ENCODE results near the gene MFSD6L.

MFSD6L gene

DNA sequence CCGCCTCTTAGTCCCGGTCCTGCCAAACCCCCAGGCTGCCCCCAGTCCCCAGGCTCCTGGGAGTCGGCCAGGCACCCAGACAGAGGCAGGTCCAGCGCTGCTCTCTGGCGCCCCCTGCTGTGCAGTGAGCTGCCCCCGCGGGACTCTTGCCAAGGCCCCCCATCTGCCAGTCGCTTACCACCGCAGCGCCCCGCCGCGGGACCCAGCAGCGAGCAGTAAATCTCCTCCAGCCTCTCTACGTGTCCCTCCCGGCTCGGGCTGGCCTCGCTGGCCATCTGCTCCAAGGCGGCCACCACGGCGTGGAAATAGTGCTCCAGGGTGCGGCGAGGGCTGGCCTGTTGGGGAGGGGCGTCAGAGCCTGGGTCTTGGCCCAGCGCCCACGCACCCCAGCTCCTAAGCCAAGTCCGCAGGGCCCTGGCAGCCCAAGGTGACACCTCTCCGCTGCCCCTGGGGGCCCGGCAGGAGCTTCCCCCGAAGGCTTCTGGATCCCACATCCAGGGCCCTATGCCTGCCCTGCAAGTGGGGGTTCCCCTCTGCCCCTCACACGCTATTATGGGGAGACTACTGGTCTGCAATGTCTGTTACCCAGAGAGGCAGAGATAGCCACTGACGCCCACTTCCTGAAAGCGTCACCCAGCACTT lies 33.7 kb upstream of the MFSD6L start:
- no peak for DNase-seq (ENCODE audit: low read depth in 2 of 2)
- peak; percentile 35 for TF ChIP-seq CTCF (IDR thresholded peaks at IDR 0.05; ENCODE audit: low read depth, low read length)
- H3K4me3 ChIP-seq (replicated peaks in 1 of 2; ENCODE audit: low read depth in 2 of 2, low read length in 2 of 2), result no peak overlapping the region

- H3K4me3 ChIP-seq (replicated peaks in 1 of 2; ENCODE audit: low read depth in 2 of 2, low read length in 2 of 2), result no peak overlapping the region
- no peak for TF ChIP-seq CTCF (IDR thresholded peaks at IDR 0.05; ENCODE audit: low read depth, low read length)
- DNase-seq (ENCODE audit: low read depth in 2 of 2), result no peak
These were observed 32.2 kb upstream of the MFSD6L start for GRCh38 chr17:8831234-8831849.

- no peak overlapping the region for H3K4me3 ChIP-seq (replicated peaks in 1 of 2; ENCODE audit: low read depth in 2 of 2, low read length in 2 of 2)
- DNase-seq (ENCODE audit: low read depth in 2 of 2), result no peak
- no peak for TF ChIP-seq CTCF (IDR thresholded peaks at IDR 0.05; ENCODE audit: low read depth, low read length)
These were observed 31.0 kb upstream of the MFSD6L start for GRCh38 chr17:8830141-8830540.

DNA sequence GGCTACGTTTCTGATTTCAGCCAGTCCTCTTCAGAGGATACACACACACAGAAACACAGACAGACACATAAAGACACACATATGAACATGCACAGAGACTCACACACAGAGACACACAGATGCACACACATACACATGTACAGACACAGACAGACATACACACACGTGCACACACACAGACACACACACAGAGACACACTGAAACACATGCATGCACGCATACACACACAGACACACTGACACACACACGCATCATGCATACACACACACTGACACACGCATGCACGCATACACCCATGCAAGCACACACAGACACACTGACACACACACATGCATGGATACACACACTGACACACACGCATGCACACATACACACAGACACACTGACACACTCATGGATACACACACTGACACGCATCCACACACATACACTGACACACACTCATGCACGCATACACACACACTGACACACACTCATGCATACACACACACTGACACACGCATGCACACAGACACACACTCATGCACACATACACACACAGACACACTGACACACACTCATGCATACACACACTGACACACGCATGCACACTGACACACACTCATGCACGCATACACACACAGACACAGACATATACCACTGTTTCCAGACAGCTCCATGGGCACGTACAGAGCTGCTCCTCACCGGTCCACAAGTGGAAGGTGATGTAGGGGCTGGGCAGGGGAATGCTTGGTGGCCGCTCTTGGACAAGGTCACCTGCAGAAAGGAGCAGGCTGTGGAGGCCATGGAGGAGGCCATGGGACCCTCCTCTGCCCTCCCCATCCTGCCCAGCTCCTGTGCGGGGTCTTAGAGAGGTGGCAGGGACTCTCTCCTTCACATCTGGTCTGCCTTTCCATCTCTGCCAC lies 30.1 kb upstream of the MFSD6L start:
- no peak for DNase-seq (ENCODE audit: low read depth in 2 of 2)
- no peak overlapping the region for H3K4me3 ChIP-seq (replicated peaks in 1 of 2; ENCODE audit: low read depth in 2 of 2, low read length in 2 of 2)
- no peak for TF ChIP-seq CTCF (IDR thresholded peaks at IDR 0.05; ENCODE audit: low read depth, low read length)

GRCh38 chr17:8828517-8828875 lies 29.3 kb upstream of the MFSD6L start:
- no peak overlapping the region for H3K4me3 ChIP-seq (replicated peaks in 1 of 2; ENCODE audit: low read depth in 2 of 2, low read length in 2 of 2)
- no peak for DNase-seq (ENCODE audit: low read depth in 2 of 2)
- TF ChIP-seq CTCF (IDR thresholded peaks at IDR 0.05; ENCODE audit: low read depth, low read length), result no peak

- TF ChIP-seq CTCF (IDR thresholded peaks at IDR 0.05; ENCODE audit: low read depth, low read length), result no peak
- no peak for DNase-seq (ENCODE audit: low read depth in 2 of 2)
- no peak overlapping the region for H3K4me3 ChIP-seq (replicated peaks in 1 of 2; ENCODE audit: low read depth in 2 of 2, low read length in 2 of 2)
These were observed 27.8 kb upstream of the MFSD6L start for GRCh38 chr17:8826808-8827435.
